Measurements from ENCODE around the gene TCIRG1.

DNA sequence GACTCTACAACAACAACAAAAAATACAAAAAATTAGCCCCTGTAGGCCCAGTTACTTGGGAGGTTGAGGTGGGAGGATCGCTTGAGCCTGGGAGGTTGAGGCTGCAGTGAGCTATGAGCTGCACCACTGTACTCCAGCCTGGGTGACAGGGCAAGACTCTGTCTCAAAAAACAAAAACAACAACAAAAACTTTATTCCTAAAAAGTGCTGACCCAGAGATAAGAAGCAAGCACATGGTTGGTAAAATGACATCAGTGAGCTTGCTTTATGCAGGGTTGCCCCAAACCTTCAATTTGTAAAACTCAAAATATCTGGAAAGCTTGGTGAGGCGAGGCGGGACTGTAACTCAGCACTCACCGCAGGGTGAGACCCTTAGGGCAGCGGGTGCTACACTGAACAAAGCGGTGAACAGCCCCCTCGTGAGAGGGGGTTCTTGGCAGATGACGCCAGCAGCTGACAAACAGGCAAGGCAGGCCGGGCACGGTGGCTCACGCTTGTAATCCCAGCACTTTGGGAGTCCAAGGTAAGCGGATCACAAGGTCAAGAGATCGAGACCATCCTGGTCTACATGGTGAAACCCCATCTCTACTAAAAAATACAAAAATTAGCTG lies 3.5 kb upstream of the TCIRG1 start:
- TF ChIP-seq, protein P1, sequence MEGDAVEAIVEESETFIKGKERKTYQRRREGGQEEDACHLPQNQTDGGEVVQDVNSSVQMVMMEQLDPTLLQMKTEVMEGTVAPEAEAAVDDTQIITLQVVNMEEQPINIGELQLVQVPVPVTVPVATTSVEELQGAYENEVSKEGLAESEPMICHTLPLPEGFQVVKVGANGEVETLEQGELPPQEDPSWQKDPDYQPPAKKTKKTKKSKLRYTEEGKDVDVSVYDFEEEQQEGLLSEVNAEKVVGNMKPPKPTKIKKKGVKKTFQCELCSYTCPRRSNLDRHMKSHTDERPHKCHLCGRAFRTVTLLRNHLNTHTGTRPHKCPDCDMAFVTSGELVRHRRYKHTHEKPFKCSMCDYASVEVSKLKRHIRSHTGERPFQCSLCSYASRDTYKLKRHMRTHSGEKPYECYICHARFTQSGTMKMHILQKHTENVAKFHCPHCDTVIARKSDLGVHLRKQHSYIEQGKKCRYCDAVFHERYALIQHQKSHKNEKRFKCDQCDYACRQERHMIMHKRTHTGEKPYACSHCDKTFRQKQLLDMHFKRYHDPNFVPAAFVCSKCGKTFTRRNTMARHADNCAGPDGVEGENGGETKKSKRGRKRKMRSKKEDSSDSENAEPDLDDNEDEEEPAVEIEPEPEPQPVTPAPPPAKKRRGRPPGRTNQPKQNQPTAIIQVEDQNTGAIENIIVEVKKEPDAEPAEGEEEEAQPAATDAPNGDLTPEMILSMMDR (IDR thresholded peaks at IDR 0.05), result no peak
- no peak for TF ChIP-seq POLR2A (IDR thresholded peaks at IDR 0.05)

Data from lower leg skin (tissue), 3 donors.